HG03196 (cell line): ENCODE data around the gene OR2S2.

Source experiments
- ATAC-seq: cut with Tn5 transposase; IDR thresholded peaks from one replicate; pipeline ENCODE4 v1.9.1; 2021; ENCODE audit not compliant: unreplicated experiment

The OR2S2 gene

GRCh38 chr9:35909687-35910612 is 48.0 kb downstream of the OR2S2 start:
- ATAC-seq: no peak

GRCh38 chr9:35909274-35909673 is 48.7 kb downstream of the OR2S2 start, which contains the start of gene SPAAR:
Gene SPAAR (plus strand): TSS chr9:35909490. CDS start chr9:35910464, 974 bp downstream.
- no peak for ATAC-seq

GRCh38 chr9:35908504-35909125 is 49.3 kb downstream of the OR2S2 start:
- ATAC-seq: no peak

GRCh38 chr9:35907711-35908503 is 50.0 kb downstream of the OR2S2 start:
- ATAC-seq: no peak
